NCI-H510A treated with DMSO at 0.1 percent for 48 hours (cell line): Measurements from ENCODE around the gene MRPL28.
"Not testable (repeated sequence)": the region's sequence is repeated elsewhere in the genome, so short reads cannot be mapped to it uniquely, and the experiment has no call there.

Experiments used
- DNase-seq: peaks from one replicate; lab custom pipeline; 2025; lab: John Stamatoyannopoulos, UW

MRPL28 gene

DNA sequence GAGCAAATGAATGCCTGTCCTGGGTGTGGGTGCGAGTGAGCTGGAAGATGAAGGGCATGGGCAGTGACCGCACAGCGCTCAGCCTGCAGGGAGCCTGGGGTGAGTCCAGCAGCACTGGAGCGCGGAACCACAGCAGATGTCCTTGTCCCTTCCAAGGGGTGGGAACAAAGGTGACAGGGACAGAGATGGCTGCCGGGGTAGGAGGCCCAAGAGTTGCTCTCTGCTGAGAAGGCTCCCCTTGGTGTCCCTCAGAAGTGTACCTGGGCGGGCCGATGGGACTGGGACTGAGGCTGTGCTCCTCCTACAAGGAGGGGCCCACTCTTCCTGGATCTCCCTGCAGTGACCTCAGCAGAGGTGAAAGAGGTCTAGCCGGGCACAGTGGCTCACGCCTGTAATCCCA lies 19.0 kb upstream of the MRPL28 start:
- no peak for DNase-seq

DNA sequence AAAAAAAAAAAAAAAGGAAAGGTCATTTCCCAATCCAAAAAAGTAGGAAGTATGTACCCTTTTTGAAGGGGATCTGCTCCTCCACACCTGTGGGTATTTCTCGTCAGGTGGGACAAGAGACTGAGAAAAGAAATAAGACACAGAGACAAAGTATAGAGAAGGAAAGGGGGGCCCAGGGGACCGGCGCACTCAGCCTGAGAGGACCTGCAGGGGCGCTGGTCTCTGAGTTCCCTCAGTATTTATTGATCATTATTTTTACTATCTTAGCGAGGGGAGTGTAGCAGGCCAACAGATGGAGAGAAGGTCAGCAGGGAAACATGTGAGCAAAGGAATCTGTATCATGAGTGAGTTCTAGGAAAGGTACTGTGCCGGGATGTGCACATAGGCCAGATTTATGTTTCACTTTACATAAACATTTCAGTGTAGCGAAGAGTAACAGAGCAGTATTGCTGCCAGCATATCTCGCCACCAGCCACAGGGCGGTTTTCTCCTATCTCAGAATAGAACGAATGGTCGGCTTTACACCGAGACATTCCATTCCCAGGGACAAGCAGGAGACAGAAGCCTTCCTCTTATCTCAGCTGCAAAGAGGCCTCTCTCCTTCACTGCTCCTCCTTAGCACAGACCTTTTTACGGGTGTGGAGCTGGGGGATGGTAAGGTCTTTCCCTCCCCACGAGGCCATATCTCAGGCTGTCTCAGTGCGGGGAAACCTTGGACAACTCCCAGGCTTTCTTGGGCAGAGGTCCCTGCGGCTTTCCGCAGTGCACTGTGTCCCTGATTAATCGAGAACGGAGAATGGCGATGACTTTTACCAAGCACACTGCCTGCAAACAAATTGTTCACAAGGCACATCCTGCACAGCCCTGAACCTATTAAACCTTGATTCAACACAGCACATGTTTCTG lies 17.7 kb upstream of the MRPL28 start:
- DNase-seq = not testable (repeated sequence)

DNA sequence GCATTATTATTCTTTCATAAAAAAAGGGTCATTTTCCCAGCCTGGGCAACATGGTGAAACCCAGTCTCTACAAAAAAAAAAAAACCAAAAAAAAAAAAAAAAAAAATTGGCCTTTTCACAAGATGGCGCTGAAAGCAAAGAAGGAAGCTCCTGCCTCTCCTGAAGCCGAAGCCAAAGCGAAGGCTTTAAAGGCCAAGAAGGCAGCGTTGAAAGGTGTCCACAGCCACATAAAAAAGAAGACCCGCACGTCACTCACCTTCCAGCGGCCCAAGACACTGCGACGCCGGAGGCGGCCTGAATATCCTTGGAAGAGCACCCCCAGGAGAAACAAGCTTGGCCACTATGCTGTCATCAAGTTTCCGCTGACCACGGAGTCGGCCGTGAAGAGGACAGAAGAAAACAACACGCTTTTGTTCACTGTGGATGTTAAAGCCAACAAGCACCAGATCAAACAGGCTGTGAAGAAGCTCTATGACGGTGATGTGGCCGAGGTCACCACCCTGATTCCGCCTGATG lies 16.4 kb upstream of the MRPL28 start:
- no peak for DNase-seq

DNA sequence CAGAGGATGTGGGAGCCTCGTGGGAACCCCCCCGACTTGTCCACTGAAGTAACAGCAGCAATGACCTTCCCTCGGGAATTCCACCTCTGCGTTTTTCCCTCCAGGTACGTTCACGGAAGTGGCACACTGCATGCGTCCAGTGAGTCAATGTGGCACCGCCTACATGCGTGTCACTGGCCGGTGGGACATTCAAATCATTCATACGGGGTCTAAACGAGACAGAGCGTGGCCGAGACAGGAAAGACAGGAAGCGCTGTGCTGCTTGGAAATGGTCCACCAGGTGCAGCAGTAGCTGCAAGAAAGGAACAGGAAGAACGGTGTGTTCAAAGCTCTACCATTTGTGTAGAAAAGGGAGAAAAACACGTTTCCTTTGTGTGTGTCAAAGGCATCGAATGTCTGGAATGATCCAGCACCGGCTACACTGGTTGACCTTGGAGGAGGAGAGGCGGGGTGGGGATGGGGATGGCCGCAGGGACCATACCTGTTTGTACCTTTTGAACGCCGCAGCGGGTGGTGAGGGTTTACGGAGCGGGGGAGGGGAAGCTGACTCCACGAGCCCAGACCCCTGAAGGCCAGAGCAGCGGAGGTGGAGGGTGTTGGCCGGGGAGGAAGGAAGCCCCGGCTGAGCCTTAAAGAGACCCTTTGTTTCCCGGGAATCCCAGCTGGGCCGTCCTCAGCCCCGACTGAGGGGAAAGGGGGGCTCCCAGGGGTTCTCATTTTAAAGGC lies 13.2 kb upstream of the MRPL28 start:
- DNase-seq = peak; percentile 29

DNA sequence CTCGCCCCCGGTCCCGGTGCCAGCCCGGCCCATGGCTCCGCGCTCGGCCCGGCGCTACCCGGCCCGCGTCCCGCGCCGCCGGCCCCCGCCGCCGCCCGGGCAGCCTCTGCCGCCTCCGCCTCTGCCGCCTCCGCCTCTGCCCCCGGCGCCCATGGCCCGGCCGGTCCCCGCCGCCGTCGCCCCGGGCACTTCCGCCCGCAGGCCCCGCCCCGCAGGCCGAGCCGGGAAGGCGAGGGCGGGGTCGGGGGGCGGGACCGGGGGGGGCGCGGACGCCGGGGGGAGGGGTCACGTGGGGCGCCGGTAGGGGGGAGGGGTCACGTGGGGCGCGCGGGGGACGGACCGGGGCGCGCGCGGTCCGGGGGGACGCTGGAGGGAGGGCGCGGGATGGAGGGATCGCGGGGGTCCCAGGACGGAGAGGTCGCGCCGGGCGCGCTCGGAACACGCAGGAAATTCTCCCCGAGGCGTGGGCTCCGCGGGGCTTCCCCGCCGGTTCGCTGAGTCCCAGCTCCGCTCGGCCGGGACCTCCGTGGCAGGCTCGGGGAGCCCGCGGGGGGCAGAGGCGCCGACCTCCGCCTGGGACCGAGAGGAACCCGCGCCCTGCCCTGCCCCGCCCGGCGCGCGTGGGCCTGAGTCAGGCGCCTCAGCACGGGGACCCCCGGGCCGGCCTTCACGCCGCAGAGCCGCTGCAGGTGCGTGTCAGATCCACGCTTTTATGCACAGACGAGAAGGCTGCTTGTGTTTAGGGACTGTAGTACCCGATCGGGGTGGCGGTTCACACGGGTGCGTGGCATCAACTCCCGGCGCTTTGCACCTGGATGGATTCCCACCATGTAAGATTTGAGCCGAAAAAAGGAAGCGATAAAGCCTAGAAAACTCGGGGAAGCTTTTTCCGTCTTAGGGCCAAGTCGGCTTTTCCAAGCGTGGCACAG lies 11.7 kb upstream of the MRPL28 start, which contains the start of gene PGAP6:
Gene PGAP6 (minus strand): TSS at position 190 of the 929 bp plus-strand sequence. CDS start 157 bp downstream, at position 33.
- DNase-seq = peak; percentile 21

DNA sequence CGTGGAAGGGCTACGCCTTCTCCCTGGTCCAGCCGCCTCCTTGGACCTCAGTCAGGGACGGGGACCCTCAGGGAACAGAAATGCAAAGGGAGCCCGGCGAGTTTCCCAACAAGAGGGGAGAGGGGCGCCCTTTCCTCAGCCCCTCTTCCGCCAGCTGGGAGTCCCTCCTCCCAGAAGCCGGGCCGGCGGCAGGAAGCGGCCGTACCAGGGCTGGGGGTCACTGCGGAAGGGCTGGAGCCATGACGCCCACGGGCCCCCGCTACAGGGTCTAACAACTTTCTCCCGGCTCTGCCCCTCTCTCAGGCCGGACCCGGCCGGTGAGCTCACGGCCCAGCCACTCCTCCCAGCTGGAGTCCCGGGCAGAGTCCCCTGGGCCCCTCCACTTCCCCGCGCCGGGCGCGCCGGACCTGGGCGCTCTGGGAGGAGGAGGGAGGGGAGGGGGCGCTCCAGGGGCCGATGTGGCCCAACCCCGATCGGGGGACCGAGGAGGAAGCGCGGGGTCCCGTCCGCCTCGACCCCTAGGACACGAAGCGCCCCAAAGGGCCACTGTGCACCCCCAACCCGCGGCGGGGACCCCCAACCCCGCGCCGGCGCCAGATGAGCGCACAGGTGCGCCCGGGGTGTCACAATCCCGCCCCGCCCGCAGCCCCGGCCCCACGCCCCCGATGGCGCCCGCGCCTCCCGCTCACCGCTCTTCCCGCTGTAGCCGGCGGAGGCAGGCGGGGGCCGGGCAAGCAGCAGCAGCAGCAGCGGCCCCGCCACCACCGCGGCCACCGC lies 10.9 kb upstream of the MRPL28 start:
- DNase-seq = no peak

DNA sequence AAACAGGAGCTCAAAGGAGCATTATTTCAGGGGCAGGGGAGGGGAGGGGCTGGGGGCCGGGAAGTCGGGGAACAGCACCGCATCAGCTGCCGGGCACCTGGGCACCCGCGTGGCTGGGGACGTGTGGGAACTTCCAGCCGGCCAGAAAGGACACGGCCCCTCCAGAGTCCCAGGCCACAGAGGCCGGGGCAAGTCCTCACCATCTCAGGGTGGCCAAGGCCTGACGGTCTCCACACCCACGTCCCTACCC lies 10.3 kb upstream of the MRPL28 start:
- no peak for DNase-seq

DNA sequence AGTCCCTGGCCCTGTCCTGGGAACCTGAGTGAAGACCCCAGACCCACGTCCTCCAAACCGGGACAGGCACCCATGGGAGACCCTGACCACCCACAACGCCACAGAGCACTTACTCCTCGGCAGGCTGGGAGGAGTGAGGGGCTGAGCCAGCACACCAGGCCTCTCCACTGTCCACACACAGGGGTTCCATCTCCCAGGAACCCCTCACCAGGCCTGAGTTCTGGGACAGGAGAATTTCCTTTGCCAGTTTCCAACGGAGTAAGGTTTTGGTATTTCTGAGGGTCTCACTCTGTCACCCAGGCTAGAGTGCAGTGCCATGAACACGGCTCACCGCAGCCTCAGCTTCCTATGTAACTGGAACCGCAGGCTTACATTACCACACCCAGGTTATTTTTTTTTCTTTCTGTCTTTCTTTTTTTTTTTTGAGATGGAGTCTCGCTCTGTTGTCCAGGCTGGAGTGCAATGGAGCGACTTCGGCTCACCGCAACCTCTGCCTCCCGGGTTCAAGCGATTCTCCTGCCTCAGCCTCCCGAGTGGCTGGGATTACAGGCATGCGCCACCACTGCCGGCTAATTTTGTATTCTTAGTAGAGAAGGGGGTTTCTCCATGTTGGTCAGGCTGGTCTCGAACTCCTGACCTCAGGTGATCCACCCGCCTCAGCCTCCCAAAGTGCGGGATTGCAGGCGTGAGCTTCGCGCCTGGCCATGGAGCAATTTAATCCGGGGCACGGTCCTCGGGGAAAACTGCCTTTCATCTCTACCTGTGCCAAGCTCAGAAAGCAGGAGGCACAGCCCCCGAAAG lies 9.8 kb upstream of the MRPL28 start:
- DNase-seq = no peak

DNA sequence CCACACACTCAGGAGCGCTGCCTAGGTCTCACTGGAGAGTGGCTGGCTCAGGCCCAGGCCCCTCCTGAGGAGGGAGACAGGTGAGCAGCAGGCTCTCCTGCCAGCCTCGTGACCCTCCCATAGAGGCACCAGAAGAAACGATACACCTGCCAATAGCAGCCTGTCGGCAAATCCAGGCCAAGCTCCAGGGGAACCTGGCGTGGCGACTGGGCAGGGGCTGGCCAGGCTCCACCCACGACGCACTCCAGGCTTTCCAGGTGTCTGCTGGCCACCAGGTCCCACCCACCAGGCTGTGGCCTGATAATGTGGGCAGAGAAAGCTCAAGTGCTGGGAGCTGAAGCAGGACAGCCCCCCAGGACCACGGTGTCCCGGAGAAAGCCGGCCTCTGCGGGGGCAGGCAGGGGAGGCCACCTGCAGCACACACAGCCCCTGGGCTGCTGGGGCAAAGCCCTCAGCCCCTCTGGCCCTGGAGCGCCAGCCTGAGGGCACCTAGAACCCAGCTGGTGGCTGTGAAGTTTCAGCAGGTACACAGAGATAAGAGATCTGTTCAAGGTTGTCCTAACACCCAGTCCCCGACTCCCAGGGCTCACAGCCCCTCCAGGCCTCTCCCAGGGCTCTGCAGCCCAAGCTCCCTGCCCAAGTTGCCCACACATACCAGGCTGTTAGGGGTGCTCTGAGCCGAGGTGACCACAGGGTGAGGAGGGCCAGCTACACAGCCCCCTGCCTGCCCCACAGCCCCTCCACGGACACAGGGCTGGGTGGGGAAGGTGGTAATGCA lies 9.0 kb upstream of the MRPL28 start:
- peak; percentile 84 for DNase-seq

DNA sequence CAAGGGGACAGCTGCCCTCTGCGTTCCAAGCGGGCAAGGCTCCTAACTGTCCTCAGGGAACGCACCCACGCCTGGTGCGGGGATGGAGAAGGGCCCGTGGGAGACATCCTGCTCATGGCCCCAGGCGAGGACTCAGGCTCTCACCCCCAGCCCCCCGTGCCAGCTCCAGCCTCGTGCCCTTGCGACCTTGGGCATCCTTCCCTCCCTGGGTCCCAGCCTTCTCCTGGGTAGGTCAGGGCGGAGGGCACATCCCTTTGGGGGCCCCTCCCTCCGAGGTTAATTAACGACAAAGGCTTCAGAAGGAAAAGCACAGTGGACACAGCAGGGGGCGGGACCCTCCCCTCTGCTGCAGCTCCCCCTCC lies 8.5 kb upstream of the MRPL28 start:
- DNase-seq = no peak

DNA sequence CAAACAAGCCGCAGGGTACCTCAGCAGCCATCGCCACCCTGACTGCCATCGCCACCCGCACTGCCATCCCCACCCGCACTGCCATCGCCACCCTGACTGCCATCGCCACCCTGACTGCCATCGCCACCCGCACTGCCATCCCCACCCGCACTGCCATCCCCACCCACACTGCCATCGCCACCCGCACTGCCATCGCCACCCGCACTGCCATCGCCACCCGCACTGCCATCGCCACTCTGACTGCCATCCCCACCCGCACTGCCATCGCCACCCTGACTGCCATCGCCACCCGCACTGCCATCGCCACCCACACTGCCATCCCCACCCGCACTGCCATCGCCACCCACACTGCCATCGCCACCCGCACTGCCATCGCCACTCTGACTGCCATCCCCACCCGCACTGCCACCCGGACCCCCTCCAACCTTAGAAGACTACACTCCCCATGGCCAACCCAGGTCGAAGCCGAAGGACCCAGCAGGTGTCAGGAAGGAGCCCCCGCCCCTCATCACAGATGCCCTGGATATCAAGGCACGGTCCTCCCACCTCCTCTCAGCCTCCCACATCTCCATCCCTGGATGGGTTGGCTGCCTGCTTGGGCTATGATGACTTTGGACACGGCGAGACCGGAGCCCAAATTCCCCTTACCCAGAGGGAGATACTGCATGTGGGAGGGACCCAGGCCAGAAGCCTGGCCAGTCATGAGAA lies 7.9 kb upstream of the MRPL28 start:
- not testable (repeated sequence) for DNase-seq

DNA sequence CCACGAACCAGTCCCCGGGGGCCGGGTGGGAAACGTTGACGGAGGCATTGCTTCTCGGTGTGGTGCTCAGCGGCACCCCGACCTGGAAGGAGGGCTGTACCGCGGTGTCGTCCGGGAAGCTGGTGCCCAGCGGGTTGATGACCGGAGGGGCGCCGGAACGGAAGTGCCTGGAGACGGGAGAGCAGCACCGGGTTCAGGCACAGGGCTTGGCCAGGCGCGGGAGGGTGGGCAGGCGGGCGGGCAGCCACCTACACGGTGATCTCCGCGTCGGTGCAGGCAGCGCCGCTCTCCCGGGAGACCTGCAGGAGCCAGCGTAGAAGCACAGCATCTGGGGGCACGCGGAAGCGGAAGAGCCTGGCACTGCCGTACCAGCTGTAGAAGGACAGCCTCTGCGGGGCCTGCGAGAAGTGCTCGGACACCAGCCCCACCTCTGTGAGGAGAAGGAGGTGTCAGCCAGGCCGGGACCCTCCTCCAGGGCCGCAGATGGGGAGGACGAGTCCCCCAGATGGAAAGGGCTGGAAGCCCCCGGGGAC lies 7.1 kb upstream of the MRPL28 start:
- DNase-seq = no peak

DNA sequence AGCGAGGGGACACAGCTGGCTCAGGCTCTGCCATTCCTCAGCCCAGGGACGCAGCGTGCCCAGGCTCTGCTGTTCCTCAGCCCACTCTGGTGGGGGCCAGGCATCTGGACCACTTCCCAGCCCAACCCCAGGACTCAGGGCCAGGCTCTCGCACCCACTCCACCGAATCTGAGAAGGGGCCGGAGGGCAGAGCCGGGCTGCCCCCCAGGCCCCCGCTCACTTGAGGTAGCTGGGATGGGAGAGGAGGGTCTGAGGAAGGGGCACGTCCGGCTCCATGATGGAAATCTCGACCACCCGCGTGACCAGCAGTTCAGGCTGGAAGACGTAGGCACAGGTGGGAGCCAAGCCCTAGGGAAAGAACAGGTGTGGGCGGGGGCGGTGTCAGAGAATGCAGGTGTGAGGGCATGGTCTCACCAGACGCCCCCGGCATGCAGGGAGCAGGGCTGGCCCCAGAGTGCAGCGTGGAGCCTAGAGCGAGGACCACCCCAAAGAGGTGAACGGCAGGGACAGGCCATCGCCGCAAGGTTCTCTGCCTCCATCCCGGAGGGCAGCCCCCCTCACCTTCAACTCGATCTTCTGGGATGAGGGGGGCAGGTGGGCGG lies 6.6 kb upstream of the MRPL28 start:
- no peak for DNase-seq

DNA sequence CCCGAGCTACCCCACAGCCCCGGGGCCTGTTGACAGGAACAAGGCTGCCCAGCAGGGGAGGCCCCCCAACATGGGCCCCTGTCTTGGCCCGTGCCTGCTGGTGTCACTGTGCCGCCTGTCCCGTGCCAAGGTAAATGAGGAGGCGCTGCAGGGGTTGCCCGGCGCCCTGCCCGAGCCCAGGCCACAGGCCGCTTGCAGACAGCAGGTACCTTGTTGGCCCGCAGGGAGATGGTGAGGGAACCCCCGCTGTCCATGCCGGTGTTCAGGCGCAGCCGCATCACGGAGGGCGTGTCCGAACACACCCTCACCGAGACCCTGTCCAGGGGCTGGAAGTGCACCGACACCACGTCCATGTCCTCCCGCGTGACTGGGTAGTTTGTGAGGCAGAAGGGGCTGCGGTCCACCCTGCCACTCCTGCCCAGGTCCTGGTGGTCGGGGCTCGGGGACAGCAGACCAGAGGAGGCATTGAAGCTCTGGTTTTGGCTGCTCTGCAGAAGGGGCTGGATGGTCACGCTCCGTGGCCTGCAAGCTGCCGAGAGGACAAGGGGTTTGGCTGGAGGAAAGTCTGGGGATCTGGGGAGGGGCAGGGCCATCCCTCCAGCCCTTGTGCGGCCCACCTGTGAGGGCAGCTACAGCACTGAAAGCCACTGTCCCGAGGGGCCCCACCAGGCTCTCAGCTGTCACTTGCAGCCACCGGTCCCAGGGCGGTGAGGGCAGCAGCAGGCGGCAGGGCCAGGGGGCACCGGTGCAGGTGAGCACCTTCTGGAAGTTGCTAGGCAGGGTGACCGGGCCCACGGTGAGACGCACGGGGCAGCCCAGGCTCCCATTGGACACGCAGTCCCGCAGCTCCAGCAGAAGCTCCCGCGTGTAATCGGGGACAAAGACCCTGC lies 5.8 kb upstream of the MRPL28 start:
- no peak for DNase-seq

DNA sequence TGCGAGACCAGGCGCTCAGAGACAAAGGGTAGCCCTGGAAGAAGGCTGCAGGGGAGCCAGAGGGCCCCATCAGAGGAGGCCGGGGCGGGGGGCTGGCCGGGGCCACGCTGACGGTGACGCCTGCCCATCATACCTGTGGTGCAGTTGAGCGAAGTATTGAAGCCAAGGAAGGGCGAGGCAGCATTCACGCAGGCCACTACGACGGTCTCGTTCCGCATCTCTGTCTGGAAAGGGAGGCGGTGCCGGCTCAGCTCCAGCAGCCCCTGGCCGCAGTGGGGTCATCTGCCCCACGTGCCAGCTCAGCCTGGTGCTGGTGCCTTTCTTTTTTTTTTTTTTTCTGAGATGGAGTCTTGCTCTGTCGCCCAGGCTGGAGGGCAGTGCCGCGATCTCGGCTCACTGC lies 4.9 kb upstream of the MRPL28 start:
- DNase-seq = no peak

DNA sequence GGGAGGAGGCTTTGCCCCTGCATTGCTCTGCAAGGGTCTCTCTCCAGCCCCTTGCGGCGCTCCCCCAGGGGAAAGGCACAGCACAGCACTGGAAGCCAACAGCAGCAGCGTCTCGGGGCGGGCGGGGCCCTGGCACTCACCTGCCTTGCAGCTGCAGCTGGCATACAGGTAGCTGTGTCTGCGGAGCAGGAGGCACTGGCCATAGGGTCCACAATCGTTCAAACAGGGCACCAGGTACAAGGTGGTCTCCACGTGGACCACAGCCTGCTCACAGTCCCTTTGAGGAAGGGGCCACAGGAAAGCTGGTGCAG lies 4.2 kb upstream of the MRPL28 start:
- no peak for DNase-seq

DNA sequence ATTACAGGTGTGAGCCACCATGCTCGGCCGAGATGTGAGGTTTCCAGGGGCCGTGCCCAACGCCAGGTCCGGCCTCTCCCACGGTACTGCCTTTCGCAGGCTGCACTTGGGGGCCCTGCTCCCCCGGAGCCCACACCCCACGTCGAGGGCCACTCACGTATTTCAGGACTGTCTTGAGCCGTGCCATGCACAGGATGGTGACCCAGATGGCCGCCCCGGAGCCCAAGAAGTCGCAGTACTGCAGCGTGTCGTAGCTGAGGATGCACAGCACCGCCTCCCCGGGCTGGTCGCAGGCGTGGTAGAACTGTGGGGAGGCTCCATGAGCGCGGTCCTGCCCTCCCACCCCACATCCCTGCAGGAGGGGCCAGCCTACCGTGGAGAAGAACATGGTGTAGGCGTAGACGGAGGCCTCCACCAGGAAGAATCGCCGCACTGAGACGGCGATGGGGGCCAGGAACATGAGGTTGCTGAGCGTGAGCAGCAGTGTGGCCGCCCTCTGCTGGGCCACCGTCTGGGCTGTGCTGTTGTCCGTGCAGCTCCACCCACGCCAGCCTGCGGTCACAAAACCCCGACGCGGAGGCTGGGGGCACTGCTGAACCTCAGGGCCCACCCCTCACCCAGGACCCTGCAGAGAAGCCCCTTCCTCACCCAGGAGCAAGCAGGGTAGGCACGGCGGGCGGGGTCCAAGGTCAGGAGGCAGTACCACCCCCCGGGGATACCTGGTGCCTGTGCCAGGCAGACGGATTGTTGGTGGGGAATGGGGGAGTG lies 3.7 kb upstream of the MRPL28 start:
- DNase-seq = no peak
